Measurements from ENCODE around the gene SH3RF3. TPM values are rescaled to one million over a fixed set of nuclear protein-coding genes. Genes with fewer than 3 reads are reported as not detected.

The SH3RF3 gene
- total and polyA plus RNA-seq, 10 of the 15 experiments (the other 5 are each of a cell fraction or from before 2014, with no cell fraction given), result 0.08 to 8.8 (median 2.3) TPM

- in situ Hi-C loops (cut with MboI) (no loop called here), intact Hi-C loops (cut with micrococcal nuclease; ENCODE audit: unreplicated experiment) (no loop called here)
- H3K9ac ChIP-seq (ENCODE audit: control insufficient read depth, insufficient read depth, low read length), result no peak overlapping the region
- H3K4me1 ChIP-seq (ENCODE audit: control insufficient read depth, insufficient read depth, low read length), result no peaks in the 10 kb centered on the region
- DNase-seq (ENCODE audit: low read depth, low spot score) (no peak), ATAC-seq (no peak), FAIRE-seq (no peak)
- no peak overlapping the region for H3K27ac ChIP-seq (ENCODE audit: control insufficient read depth, insufficient read depth)
- H3K9me3 ChIP-seq (replicated peaks; ENCODE audit: control insufficient read depth, insufficient read depth, low read length), result no peaks in the 10 kb centered on the region
- ChIA-PET POLR2A (no interaction called here), RAD21 (ENCODE audit: unreplicated experiment) (no interaction called here), CTCF (no interaction called here), SMC1A (ENCODE audit: uncharacterized antibody, unreplicated experiment) (no interaction called here)
- TF ChIP-seq SMAD1 (IDR thresholded peaks at IDR 0.05; ENCODE audit: low read depth, partially characterized antibody) (no peak), MEF2A (IDR thresholded peaks at IDR 0.05; ENCODE audit: insufficient read depth, low read depth, low read length) (no peak), CHD1 (IDR thresholded peaks at IDR 0.05; ENCODE audit: low read depth, low read length) (no peak), HDAC6 (IDR thresholded peaks at IDR 0.05; ENCODE audit: unreplicated experiment) (no peak), STAT3 (IDR thresholded peaks at IDR 0.05; ENCODE audit: low read depth, low read length) (no peak), ZBED1 (IDR thresholded peaks at IDR 0.05; ENCODE audit: borderline replicate concordance) (no peak)
- TF ChIP-seq, protein P1, sequence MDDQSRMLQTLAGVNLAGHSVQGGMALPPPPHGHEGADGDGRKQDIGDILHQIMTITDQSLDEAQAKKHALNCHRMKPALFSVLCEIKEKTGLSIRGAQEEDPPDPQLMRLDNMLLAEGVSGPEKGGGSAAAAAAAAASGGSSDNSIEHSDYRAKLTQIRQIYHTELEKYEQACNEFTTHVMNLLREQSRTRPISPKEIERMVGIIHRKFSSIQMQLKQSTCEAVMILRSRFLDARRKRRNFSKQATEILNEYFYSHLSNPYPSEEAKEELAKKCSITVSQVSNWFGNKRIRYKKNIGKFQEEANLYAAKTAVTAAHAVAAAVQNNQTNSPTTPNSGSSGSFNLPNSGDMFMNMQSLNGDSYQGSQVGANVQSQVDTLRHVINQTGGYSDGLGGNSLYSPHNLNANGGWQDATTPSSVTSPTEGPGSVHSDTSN (IDR thresholded peaks at IDR 0.05; ENCODE audit: insufficient replicate concordance, low read depth, low read length), result no peak
- TF ChIP-seq, protein P2, sequence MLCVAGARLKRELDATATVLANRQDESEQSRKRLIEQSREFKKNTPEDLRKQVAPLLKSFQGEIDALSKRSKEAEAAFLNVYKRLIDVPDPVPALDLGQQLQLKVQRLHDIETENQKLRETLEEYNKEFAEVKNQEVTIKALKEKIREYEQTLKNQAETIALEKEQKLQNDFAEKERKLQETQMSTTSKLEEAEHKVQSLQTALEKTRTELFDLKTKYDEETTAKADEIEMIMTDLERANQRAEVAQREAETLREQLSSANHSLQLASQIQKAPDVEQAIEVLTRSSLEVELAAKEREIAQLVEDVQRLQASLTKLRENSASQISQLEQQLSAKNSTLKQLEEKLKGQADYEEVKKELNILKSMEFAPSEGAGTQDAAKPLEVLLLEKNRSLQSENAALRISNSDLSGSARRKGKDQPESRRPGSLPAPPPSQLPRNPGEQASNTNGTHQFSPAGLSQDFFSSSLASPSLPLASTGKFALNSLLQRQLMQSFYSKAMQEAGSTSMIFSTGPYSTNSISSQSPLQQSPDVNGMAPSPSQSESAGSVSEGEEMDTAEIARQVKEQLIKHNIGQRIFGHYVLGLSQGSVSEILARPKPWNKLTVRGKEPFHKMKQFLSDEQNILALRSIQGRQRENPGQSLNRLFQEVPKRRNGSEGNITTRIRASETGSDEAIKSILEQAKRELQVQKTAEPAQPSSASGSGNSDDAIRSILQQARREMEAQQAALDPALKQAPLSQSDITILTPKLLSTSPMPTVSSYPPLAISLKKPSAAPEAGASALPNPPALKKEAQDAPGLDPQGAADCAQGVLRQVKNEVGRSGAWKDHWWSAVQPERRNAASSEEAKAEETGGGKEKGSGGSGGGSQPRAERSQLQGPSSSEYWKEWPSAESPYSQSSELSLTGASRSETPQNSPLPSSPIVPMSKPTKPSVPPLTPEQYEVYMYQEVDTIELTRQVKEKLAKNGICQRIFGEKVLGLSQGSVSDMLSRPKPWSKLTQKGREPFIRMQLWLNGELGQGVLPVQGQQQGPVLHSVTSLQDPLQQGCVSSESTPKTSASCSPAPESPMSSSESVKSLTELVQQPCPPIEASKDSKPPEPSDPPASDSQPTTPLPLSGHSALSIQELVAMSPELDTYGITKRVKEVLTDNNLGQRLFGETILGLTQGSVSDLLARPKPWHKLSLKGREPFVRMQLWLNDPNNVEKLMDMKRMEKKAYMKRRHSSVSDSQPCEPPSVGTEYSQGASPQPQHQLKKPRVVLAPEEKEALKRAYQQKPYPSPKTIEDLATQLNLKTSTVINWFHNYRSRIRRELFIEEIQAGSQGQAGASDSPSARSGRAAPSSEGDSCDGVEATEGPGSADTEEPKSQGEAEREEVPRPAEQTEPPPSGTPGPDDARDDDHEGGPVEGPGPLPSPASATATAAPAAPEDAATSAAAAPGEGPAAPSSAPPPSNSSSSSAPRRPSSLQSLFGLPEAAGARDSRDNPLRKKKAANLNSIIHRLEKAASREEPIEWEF (IDR thresholded peaks at IDR 0.05; ENCODE audit: insufficient replicate concordance, low read depth, low read length), result no peak
- BruUV-seq (replicated peaks), result no TSS peak
- H3K4me2 ChIP-seq (ENCODE audit: control insufficient read depth, insufficient read depth), result no peak overlapping the region
- no peaks in the 10 kb centered on the region for H3K79me2 ChIP-seq (ENCODE audit: control insufficient read depth, insufficient read depth, low read length)
- H3K36me3 ChIP-seq (ENCODE audit: control insufficient read depth in 2 of 2, insufficient read depth in 2 of 2, low read length in 1 of 2), result no peaks in the 10 kb centered on the region
- WGBS (ENCODE audit: insufficient coverage, insufficient replicate concordance, low lambda C conversion rate, missing lambda C conversion rate), result 67% methylated on average over 2 of the region's 2 CpGs
- no peak overlapping the region for H3K4me3 ChIP-seq
- H3K27me3 ChIP-seq (replicated peaks in 1 of 2; ENCODE audit: control insufficient read depth in 2 of 2, insufficient read depth in 2 of 2, low read length in 1 of 2), result no peaks in the 10 kb centered on the region
- H4K20me1 ChIP-seq (ENCODE audit: control insufficient read depth, insufficient read depth), result no peaks in the 10 kb centered on the region
- H2AFZ ChIP-seq (ENCODE audit: control insufficient read depth, low read depth, low read length), result no peak overlapping the region
Measured at GRCh38 chr2:109182426-109182825, 53.4 kb downstream of the SH3RF3 start.

All from GM12878 (cell line).